HCT116 (cell line): Measurements from ENCODE around the gene KCNK10. TPM values are rescaled to one million over a fixed set of nuclear protein-coding genes. Genes with fewer than 3 reads are reported as not detected.

Experiments used
- ATAC-seq: fragments of 200-7000 bp; cut with Tn5 transposase; 2 replicates; pipeline ENCODE4 v1.9.1; 2020; ENCODE audit warnings: mild to moderate bottlenecking, moderate library complexity
- BruUV-seq: library from RNA; stranded (reverse); fragments of 400-500 nt; replicated peaks from 2 replicates; lab custom pipeline; 2021; lab: Mats Ljungman, UMichigan
- CTCF ChIA-PET: fragments of 300-600 bp; sonication (Branson Sonifier 250); formaldehyde crosslinking; loops from one replicate; lab custom pipeline; 2021; ENCODE audit warnings: antibody characterized with exemption; lab: Charles Lee
- POLR2A ChIA-PET: fragments of 300-600, 350-600 bp; sonication (Branson Sonifier 250); formaldehyde crosslinking; loops from one replicate; lab custom pipeline; 2021; ENCODE audit warnings: antibody characterized with exemption; lab: Charles Lee
- RAD21 ChIA-PET, 2 experiments: fragments of 300-600 bp; sonication (Branson Sonifier 250); formaldehyde crosslinking; loops; one replicate each; lab custom pipeline; 2023; ENCODE audit warnings: low total read pairs in 2 of 2; ENCODE audit not compliant: uncharacterized antibody in 2 of 2, unreplicated experiment in 2 of 2, low non-redundant PET in 1 of 2; lab: Charles Lee
- DNase-seq: peaks from one replicate; pipeline ENCODE4 v3.0.0-alpha.2; 2010; ENCODE audit warnings: low read depth, low spot score
- H2AFZ ChIP-seq: fragments of 200-600 bp; shearing (Covaris generic), sonication (generic); 2 replicates; pipeline ENCODE4 v1.6.1; 2017; ENCODE audit warnings: low read depth, mixed run types, mixed read lengths, antibody characterized with exemption, low read length; ENCODE audit not compliant: poor library complexity, severe bottlenecking
- H3K27ac ChIP-seq: 2 replicates; pipeline ENCODE4 v1.5.1; 2012; ENCODE audit warnings: low read depth, low read length
- H3K27me3 ChIP-seq: fragments of 200-600 bp; sonication (generic); 2 replicates; pipeline ENCODE4 v1.6.1; 2016; ENCODE audit warnings: mixed run types, low read length, mixed read lengths; ENCODE audit not compliant: insufficient read depth
- H3K36me3 ChIP-seq, 2 experiments: fragments of 200-500 bp in 1 of 2; fragments of 200-600 bp in 1 of 2; sonication (Bioruptor generic) in 1 of 2; sonication (generic) in 1 of 2; 2 replicates each; pipeline versions ENCODE4 v1.5.1 to v1.6.1; 2014 to 2016; ENCODE audit warnings: low read length in 2 of 2, inconsistent platforms in 1 of 2, mixed read lengths in 1 of 2, mixed run types in 1 of 2; ENCODE audit not compliant: insufficient read depth in 2 of 2, control insufficient read depth in 1 of 2
- H3K4me1 ChIP-seq, 2 experiments: fragments of 200-600 bp in 1 of 2; sonication (generic) in 1 of 2; 2 replicates each; pipeline versions ENCODE4 v1.5.1 to v1.6.1; 2012 to 2017; ENCODE audit warnings: low read length in 2 of 2, inconsistent platforms in 1 of 2, mild to moderate bottlenecking in 1 of 2, mixed read lengths in 1 of 2, mixed run types in 1 of 2, moderate library complexity in 1 of 2; ENCODE audit not compliant: insufficient read depth in 2 of 2, control insufficient read depth in 1 of 2
- H3K4me2 ChIP-seq: fragments of 200-600 bp; sonication (generic); 2 replicates; pipeline ENCODE4 v1.6.1; 2017; ENCODE audit warnings: mixed run types, low read length, mixed read lengths
- H3K4me3 ChIP-seq, 2 experiments: fragments of 200-600 bp in 1 of 2; sonication (generic) in 1 of 2; replicated peaks in 1 of 2; 2 replicates each; pipeline ENCODE4 v1.5.1; 2011 to 2016; ENCODE audit warnings: low read length in 2 of 2, control low read depth in 1 of 2, low read depth in 1 of 2, mild to moderate bottlenecking in 1 of 2, mixed read lengths in 1 of 2, mixed run types in 1 of 2
- H3K79me2 ChIP-seq: fragments of 200-600 bp; sonication (generic); 2 replicates; pipeline ENCODE4 v1.6.1; 2017; ENCODE audit warnings: mild to moderate bottlenecking, mixed run types, low read length, moderate library complexity, mixed read lengths; ENCODE audit not compliant: insufficient read depth
- H3K9ac ChIP-seq: fragments of 200-600 bp; sonication (generic); 2 replicates; pipeline ENCODE4 v1.6.1; 2016; ENCODE audit warnings: low read length, mixed read lengths
- H3K9me2 ChIP-seq: fragments of 200-600 bp; sonication (generic), shearing (Covaris generic); 2 replicates; pipeline ENCODE4 v1.6.1; 2017; ENCODE audit warnings: mixed run types, mild to moderate bottlenecking, moderate library complexity; ENCODE audit not compliant: insufficient read depth
- H3K9me3 ChIP-seq, 2 experiments: fragments of 200-500 bp in 1 of 2; fragments of 200-600 bp in 1 of 2; sonication (Bioruptor generic) in 1 of 2; sonication (generic) in 1 of 2; 2 replicates each; pipeline ENCODE4 v1.6.1; 2014 to 2017; ENCODE audit warnings: low read length in 2 of 2, mixed read lengths in 2 of 2, inconsistent platforms in 1 of 2, low read depth in 1 of 2, mild to moderate bottlenecking in 1 of 2, mixed run types in 1 of 2, moderate library complexity in 1 of 2; ENCODE audit not compliant: control insufficient read depth in 1 of 2, insufficient read depth in 1 of 2
- H4K20me1 ChIP-seq: fragments of 200-600 bp; sonication (generic), shearing (Covaris generic); 2 replicates; pipeline ENCODE4 v1.6.1; 2017; ENCODE audit warnings: mixed run types, mild to moderate bottlenecking, moderate library complexity; ENCODE audit not compliant: insufficient read depth
- CEBPB ChIP-seq: IDR thresholded peaks from 2 replicates; pipeline ENCODE4 v1.6.1; 2012; ENCODE audit warnings: low read depth
- EGR1 ChIP-seq: IDR thresholded peaks from 2 replicates; pipeline ENCODE4 v1.6.1; 2012; ENCODE audit warnings: low read depth
- ELF1 ChIP-seq: IDR thresholded peaks from 2 replicates; pipeline ENCODE4 v1.6.1; 2012; ENCODE audit warnings: low read depth, borderline replicate concordance
- EZH2phosphoT487 ChIP-seq: fragments of 200-600 bp; IDR thresholded peaks from 2 replicates; pipeline ENCODE4 v1.6.1; 2018; ENCODE audit warnings: antibody characterized with exemption, borderline replicate concordance
- FOSL1 ChIP-seq: IDR thresholded peaks from 2 replicates; pipeline ENCODE4 v1.6.1; 2012; ENCODE audit warnings: low read depth
- JUND ChIP-seq: IDR thresholded peaks from 2 replicates; pipeline ENCODE4 v1.6.1; 2012
- POLR2AphosphoS5 ChIP-seq: IDR thresholded peaks from 2 replicates; pipeline ENCODE4 v1.6.1; 2011; ENCODE audit warnings: mild to moderate bottlenecking, low read depth, low read length, moderate library complexity
- SP1 ChIP-seq: IDR thresholded peaks from 2 replicates; pipeline ENCODE4 v1.6.1; 2012; ENCODE audit warnings: low read depth
- SRF ChIP-seq: IDR thresholded peaks from 2 replicates; pipeline ENCODE4 v1.6.1; 2012; ENCODE audit warnings: low read depth
- YY1 ChIP-seq: IDR thresholded peaks from 2 replicates; pipeline ENCODE4 v1.6.1; 2011; ENCODE audit warnings: low read length, low read depth, moderate library complexity, mild to moderate bottlenecking; ENCODE audit not compliant: insufficient replicate concordance; ENCODE audit errors: extremely low read depth
- ZFX ChIP-seq: fragments of 450-650 bp; IDR thresholded peaks from 2 replicates; pipeline ENCODE4 v1.6.1; 2017
- intact Hi-C: fragments of 100-400 bp; cut with micrococcal nuclease; formaldehyde crosslinking; loops from 2 replicates; pipeline ENCODE4 v1.10.0; 2022
- total RNA-seq: library from RNA; stranded (reverse); gene quantifications from one replicate; pipeline ENCODE4 v1.2.1, GENCODE V29; 2021; ENCODE audit not compliant: unreplicated experiment
- TF ChIP-seq, protein P1 (sequence below): IDR thresholded peaks from 2 replicates; pipeline ENCODE4 v1.6.1; 2012; ENCODE audit warnings: low read depth
- TF ChIP-seq, protein P2 (sequence below), 3 experiments: fragments of 200-600 bp in 1 of 3; sonication (generic) in 1 of 3; IDR thresholded peaks in 2 of 3; conservative IDR thresholded peaks in 1 of 3; 2 replicates each; pipeline ENCODE4 v1.5.1; 2012 to 2017; ENCODE audit warnings: low read depth in 2 of 3, low read length in 2 of 3, antibody characterized with exemption in 1 of 3, borderline replicate concordance in 1 of 3, control low read depth in 1 of 3, mild to moderate bottlenecking in 1 of 3, mixed read lengths in 1 of 3, mixed run types in 1 of 3, moderate library complexity in 1 of 3; ENCODE audit not compliant: insufficient read depth in 1 of 3
- TF ChIP-seq, protein P3 (sequence below): IDR thresholded peaks from 2 replicates; pipeline ENCODE4 v1.6.1; 2012

KCNK10 gene
- total RNA-seq, 1 experiment from 2014 or later: not detected

DNA sequence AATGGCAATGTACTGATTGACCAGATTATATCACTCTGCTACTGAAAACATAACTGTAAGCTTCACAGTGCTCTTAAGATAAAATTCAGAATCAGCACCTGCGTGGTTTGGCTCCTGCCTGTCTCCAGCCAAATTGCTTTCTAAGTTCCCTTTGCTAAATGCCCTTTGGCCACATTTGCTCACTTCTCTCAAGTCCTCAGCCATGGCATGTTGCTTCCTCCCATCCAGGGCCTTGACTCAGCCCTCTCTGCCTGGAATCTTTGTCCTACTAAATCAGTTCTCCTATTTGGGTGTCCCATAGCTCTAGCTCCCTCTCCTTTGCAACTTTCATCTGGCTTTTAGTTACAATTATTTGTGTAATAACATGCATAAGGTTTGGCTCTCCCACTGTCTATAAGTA, 71.4 kb downstream of the KCNK10 start:
- BruUV-seq: no TSS peak
- no peaks in the 10 kb centered on the region for H3K9me2 ChIP-seq
- H3K27me3 ChIP-seq: peaks cover 10% of the 10 kb centered on the region; the same call in 1 of the 2 replicates
- RAD21 ChIA-PET: no interaction called here
- no peaks in the 10 kb centered on the region for H3K9me3 ChIP-seq
- no peak overlapping the region for H3K9ac ChIP-seq
- H3K79me2 ChIP-seq: no peaks in the 10 kb centered on the region
- no peaks in the 10 kb centered on the region for H3K4me1 ChIP-seq
- no peak overlapping the region for H3K4me3 ChIP-seq
- no peak overlapping the region for H3K4me2 ChIP-seq
- ATAC-seq: no peak
- TF ChIP-seq CEBPB (no peak), POLR2AphosphoS5 (no peak), EGR1 (no peak)
- TF ChIP-seq, protein P1, sequence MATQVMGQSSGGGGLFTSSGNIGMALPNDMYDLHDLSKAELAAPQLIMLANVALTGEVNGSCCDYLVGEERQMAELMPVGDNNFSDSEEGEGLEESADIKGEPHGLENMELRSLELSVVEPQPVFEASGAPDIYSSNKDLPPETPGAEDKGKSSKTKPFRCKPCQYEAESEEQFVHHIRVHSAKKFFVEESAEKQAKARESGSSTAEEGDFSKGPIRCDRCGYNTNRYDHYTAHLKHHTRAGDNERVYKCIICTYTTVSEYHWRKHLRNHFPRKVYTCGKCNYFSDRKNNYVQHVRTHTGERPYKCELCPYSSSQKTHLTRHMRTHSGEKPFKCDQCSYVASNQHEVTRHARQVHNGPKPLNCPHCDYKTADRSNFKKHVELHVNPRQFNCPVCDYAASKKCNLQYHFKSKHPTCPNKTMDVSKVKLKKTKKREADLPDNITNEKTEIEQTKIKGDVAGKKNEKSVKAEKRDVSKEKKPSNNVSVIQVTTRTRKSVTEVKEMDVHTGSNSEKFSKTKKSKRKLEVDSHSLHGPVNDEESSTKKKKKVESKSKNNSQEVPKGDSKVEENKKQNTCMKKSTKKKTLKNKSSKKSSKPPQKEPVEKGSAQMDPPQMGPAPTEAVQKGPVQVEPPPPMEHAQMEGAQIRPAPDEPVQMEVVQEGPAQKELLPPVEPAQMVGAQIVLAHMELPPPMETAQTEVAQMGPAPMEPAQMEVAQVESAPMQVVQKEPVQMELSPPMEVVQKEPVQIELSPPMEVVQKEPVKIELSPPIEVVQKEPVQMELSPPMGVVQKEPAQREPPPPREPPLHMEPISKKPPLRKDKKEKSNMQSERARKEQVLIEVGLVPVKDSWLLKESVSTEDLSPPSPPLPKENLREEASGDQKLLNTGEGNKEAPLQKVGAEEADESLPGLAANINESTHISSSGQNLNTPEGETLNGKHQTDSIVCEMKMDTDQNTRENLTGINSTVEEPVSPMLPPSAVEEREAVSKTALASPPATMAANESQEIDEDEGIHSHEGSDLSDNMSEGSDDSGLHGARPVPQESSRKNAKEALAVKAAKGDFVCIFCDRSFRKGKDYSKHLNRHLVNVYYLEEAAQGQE: no peak
- no peak for DNase-seq
- intact Hi-C loops: no loop called here
- H2AFZ ChIP-seq: no peak overlapping the region
- POLR2A ChIA-PET: no interaction called here
- no peaks in the 10 kb centered on the region for H3K36me3 ChIP-seq
- H4K20me1 ChIP-seq: no peaks in the 10 kb centered on the region
- CTCF ChIA-PET: no interaction called here
- no peak overlapping the region for H3K27ac ChIP-seq

DNA sequence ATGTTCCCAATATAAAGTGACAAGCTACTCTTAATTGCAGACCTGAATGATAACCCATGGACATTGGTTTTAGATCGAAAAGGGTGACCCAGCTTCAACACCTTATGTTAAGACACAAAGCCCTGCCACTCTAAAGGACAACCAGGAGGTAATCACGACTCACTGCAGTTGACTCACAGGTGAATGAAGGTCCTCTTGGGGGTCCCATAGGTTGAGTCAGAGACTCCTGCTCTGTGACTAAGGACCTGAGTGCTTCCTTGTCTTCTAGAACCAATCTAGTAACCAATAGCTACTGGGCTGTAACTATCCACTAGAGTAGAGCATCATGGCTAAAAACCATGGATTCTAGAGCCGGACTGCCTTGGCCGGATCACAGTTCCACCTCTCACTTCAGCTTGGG, 73.8 kb downstream of the KCNK10 start:
- no peaks in the 10 kb centered on the region for H3K79me2 ChIP-seq
- RAD21 ChIA-PET: no interaction called here
- no peaks in the 10 kb centered on the region for H3K9me2 ChIP-seq
- no peak for DNase-seq
- intact Hi-C loops: no loop called here
- H3K4me3 ChIP-seq: no peak overlapping the region
- no peak overlapping the region for H3K4me2 ChIP-seq
- no peak overlapping the region for H3K27ac ChIP-seq
- no peak overlapping the region for H2AFZ ChIP-seq
- ATAC-seq: no peak
- CTCF ChIA-PET: no interaction called here
- H4K20me1 ChIP-seq: no peaks in the 10 kb centered on the region
- H3K36me3 ChIP-seq: no peaks in the 10 kb centered on the region
- peaks cover 10% of the 10 kb centered on the region; the same call in 1 of the 2 replicates for H3K27me3 ChIP-seq
- no peaks in the 10 kb centered on the region for H3K4me1 ChIP-seq
- no peak overlapping the region for H3K9ac ChIP-seq
- POLR2A ChIA-PET: no interaction called here
- H3K9me3 ChIP-seq: no peaks in the 10 kb centered on the region
- no TSS peak for BruUV-seq
- no peak for TF ChIP-seq FOSL1
- TF ChIP-seq POLR2AphosphoS5: no peak
- no peak for TF ChIP-seq JUND
- TF ChIP-seq SP1: no peak
- no peak for TF ChIP-seq ELF1
- TF ChIP-seq ZFX: no peak
- TF ChIP-seq CEBPB: no peak
- TF ChIP-seq SRF: no peak
- TF ChIP-seq, protein P2, sequence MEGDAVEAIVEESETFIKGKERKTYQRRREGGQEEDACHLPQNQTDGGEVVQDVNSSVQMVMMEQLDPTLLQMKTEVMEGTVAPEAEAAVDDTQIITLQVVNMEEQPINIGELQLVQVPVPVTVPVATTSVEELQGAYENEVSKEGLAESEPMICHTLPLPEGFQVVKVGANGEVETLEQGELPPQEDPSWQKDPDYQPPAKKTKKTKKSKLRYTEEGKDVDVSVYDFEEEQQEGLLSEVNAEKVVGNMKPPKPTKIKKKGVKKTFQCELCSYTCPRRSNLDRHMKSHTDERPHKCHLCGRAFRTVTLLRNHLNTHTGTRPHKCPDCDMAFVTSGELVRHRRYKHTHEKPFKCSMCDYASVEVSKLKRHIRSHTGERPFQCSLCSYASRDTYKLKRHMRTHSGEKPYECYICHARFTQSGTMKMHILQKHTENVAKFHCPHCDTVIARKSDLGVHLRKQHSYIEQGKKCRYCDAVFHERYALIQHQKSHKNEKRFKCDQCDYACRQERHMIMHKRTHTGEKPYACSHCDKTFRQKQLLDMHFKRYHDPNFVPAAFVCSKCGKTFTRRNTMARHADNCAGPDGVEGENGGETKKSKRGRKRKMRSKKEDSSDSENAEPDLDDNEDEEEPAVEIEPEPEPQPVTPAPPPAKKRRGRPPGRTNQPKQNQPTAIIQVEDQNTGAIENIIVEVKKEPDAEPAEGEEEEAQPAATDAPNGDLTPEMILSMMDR (IDR thresholded peaks at IDR 0.05 in 2 of 3, conservative IDR thresholded peaks at IDR 0.05 in 1 of 3; ENCODE audit: borderline replicate concordance in 1 of 3, insufficient read depth in 1 of 3, low read depth in 2 of 3, low read length in 2 of 3): no peak
- no peak for TF ChIP-seq EZH2phosphoT487
- no peak for TF ChIP-seq YY1
- TF ChIP-seq, protein P3, sequence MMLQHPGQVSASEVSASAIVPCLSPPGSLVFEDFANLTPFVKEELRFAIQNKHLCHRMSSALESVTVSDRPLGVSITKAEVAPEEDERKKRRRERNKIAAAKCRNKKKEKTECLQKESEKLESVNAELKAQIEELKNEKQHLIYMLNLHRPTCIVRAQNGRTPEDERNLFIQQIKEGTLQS: no peak
